Measurements from ENCODE around the gene ITGB1BP1.

GRCh38 chr2:9428965-9429577, 5.7 kb upstream of the ITGB1BP1 start:
- no peak for TF ChIP-seq IRF2 (CRISPR knock-in tag; IDR thresholded peaks at IDR 0.05)
- no peak for TF ChIP-seq POLR2A (IDR thresholded peaks at IDR 0.05; ENCODE audit: insufficient read depth in 1 of 2, low read depth in 2 of 2, low read length in 2 of 2)
- TF ChIP-seq, protein P1, sequence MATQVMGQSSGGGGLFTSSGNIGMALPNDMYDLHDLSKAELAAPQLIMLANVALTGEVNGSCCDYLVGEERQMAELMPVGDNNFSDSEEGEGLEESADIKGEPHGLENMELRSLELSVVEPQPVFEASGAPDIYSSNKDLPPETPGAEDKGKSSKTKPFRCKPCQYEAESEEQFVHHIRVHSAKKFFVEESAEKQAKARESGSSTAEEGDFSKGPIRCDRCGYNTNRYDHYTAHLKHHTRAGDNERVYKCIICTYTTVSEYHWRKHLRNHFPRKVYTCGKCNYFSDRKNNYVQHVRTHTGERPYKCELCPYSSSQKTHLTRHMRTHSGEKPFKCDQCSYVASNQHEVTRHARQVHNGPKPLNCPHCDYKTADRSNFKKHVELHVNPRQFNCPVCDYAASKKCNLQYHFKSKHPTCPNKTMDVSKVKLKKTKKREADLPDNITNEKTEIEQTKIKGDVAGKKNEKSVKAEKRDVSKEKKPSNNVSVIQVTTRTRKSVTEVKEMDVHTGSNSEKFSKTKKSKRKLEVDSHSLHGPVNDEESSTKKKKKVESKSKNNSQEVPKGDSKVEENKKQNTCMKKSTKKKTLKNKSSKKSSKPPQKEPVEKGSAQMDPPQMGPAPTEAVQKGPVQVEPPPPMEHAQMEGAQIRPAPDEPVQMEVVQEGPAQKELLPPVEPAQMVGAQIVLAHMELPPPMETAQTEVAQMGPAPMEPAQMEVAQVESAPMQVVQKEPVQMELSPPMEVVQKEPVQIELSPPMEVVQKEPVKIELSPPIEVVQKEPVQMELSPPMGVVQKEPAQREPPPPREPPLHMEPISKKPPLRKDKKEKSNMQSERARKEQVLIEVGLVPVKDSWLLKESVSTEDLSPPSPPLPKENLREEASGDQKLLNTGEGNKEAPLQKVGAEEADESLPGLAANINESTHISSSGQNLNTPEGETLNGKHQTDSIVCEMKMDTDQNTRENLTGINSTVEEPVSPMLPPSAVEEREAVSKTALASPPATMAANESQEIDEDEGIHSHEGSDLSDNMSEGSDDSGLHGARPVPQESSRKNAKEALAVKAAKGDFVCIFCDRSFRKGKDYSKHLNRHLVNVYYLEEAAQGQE (IDR thresholded peaks at IDR 0.05; ENCODE audit: borderline replicate concordance in 1 of 2, low read depth in 1 of 2, low read length in 2 of 2) = no peak
- TF ChIP-seq POLR2AphosphoS5 (IDR thresholded peaks at IDR 0.05; ENCODE audit: low read depth, low read length) = no peak
- TF ChIP-seq PATZ1 (CRISPR knock-in tag; IDR thresholded peaks at IDR 0.05) = no peak
- TF ChIP-seq ZNF788 (CRISPR knock-in tag; IDR thresholded peaks at IDR 0.05; ENCODE audit: borderline replicate concordance) = no peak
- TF ChIP-seq ZNF12 (CRISPR knock-in tag; IDR thresholded peaks at IDR 0.05) = no peak

Measured in HepG2 (cell line).